WTC11 (cell line): ENCODE measurements around the gene KCNC3. TPM values are rescaled to one million over a fixed set of nuclear protein-coding genes. Genes with fewer than 3 reads are reported as not detected.
A peak's percentile ranks its signal among the peaks of the same experiment; 100 is the strongest.

Experiments
- ATAC-seq: fragments of 200-7000 bp; cut with Tn5 transposase; 2 replicates; pipeline ENCODE4 v1.10.0; 2021; ENCODE audit warnings: mild to moderate bottlenecking, moderate library complexity
- CTCF ChIA-PET: fragments of 300-600 bp; sonication (Branson Sonifier 250); formaldehyde crosslinking; loops from one replicate; lab custom pipeline; 2021; ENCODE audit warnings: antibody characterized with exemption; lab: Charles Lee
- POLR2A ChIA-PET: fragments of 350-600 bp; sonication (Branson Sonifier 250); formaldehyde crosslinking; loops from one replicate; lab custom pipeline; 2021; ENCODE audit warnings: antibody characterized with exemption; lab: Charles Lee
- DNase-seq: peaks from one replicate; pipeline ENCODE4 v3.0.0; 2021; ENCODE audit warnings: low spot score
- H3K27ac Mint-ChIP-seq: 2 replicates; pipeline ENCODE4 v1.8.0; 2021; ENCODE audit warnings: mixed read lengths
- H3K27me3 Mint-ChIP-seq: 2 replicates; pipeline ENCODE4 v1.8.0; 2021; ENCODE audit warnings: low read depth, mild to moderate bottlenecking, moderate library complexity, mixed read lengths
- H3K36me3 Mint-ChIP-seq: 2 replicates; pipeline ENCODE4 v1.8.0; 2021; ENCODE audit warnings: mixed read lengths
- H3K4me1 Mint-ChIP-seq: 2 replicates; pipeline ENCODE4 v1.8.0; 2022; ENCODE audit warnings: mixed read lengths
- H3K4me3 Mint-ChIP-seq: 2 replicates; pipeline ENCODE4 v1.8.0; 2021; ENCODE audit warnings: mild to moderate bottlenecking, moderate library complexity, mixed read lengths
- H3K9me3 Mint-ChIP-seq: 2 replicates; pipeline ENCODE4 v1.8.0; 2021; ENCODE audit warnings: mixed read lengths
- ERG ChIP-seq: fragments of 250-450 bp; sonication (Bioruptor Pico); IDR thresholded peaks from 2 replicates; pipeline ENCODE4 v1.8.0; 2021; ENCODE audit warnings: mild to moderate bottlenecking
- FOXP1 ChIP-seq: sonication (generic); formaldehyde crosslinking; IDR thresholded peaks from 2 replicates; pipeline ENCODE4 v1.8.0; 2022; ENCODE audit warnings: missing genetic modification reagents, mild to moderate bottlenecking, moderate library complexity, borderline replicate concordance
- GABPB1 ChIP-seq: sonication (generic); formaldehyde crosslinking; IDR thresholded peaks from 2 replicates; pipeline ENCODE4 v1.8.1; 2023; ENCODE audit warnings: mild to moderate bottlenecking, missing genetic modification reagents
- GRHL2 ChIP-seq: fragments of 250-450 bp; sonication (Bioruptor Pico); IDR thresholded peaks from 2 replicates; pipeline ENCODE4 v1.8.0; 2022; ENCODE audit warnings: mild to moderate bottlenecking, moderate library complexity; ENCODE audit not compliant: insufficient replicate concordance, severe bottlenecking
- IRF1 ChIP-seq: sonication (generic); formaldehyde crosslinking; IDR thresholded peaks from 2 replicates; pipeline ENCODE4 v1.8.0; 2023; ENCODE audit warnings: missing genetic modification reagents
- IRF2 ChIP-seq: sonication (generic); formaldehyde crosslinking; IDR thresholded peaks from 2 replicates; pipeline ENCODE4 v1.8.0; 2022; ENCODE audit warnings: low read depth, missing genetic modification reagents, borderline replicate concordance
- KAT7 ChIP-seq: sonication (generic); formaldehyde crosslinking; IDR thresholded peaks from 2 replicates; pipeline ENCODE4 v1.8.1; 2023; ENCODE audit warnings: missing genetic modification reagents, mild to moderate bottlenecking, borderline replicate concordance
- MXD4 ChIP-seq: fragments of 250-450 bp; sonication (Bioruptor Pico); IDR thresholded peaks from 2 replicates; pipeline ENCODE4 v1.8.0; 2021; ENCODE audit warnings: mild to moderate bottlenecking, moderate library complexity, borderline replicate concordance
- MYBL2 ChIP-seq: sonication (generic); formaldehyde crosslinking; IDR thresholded peaks from 2 replicates; pipeline ENCODE4 v1.8.1; 2023; ENCODE audit warnings: mild to moderate bottlenecking, moderate library complexity, missing genetic modification reagents
- NFYB ChIP-seq: sonication (generic); formaldehyde crosslinking; conservative IDR thresholded peaks from 2 replicates; pipeline ENCODE4 v1.8.0; 2022; ENCODE audit warnings: low read depth, missing genetic modification reagents
- NR1H2 ChIP-seq: sonication (generic); formaldehyde crosslinking; IDR thresholded peaks from 2 replicates; pipeline ENCODE4 v1.9.0; 2021; ENCODE audit warnings: mild to moderate bottlenecking, moderate library complexity, missing genetic modification reagents
- OVOL2 ChIP-seq: fragments of 250-450 bp; sonication (Bioruptor Pico); IDR thresholded peaks from 2 replicates; pipeline ENCODE4 v1.9.0; 2021; ENCODE audit warnings: mild to moderate bottlenecking, borderline replicate concordance
- PREB ChIP-seq: sonication (generic); formaldehyde crosslinking; IDR thresholded peaks from 2 replicates; pipeline ENCODE4 v1.8.1; 2022; ENCODE audit warnings: mild to moderate bottlenecking, missing genetic modification reagents, moderate library complexity, borderline replicate concordance
- RORB ChIP-seq: fragments of 250-450 bp; sonication (Bioruptor Pico); IDR thresholded peaks from 2 replicates; pipeline ENCODE4 v1.9.0; 2021; ENCODE audit warnings: mild to moderate bottlenecking
- ZNF317 ChIP-seq: sonication (generic); formaldehyde crosslinking; IDR thresholded peaks from 2 replicates; pipeline ENCODE4 v1.8.1; 2023; ENCODE audit warnings: low read depth, mild to moderate bottlenecking, moderate library complexity, missing genetic modification reagents, borderline replicate concordance
- ZNF423 ChIP-seq: fragments of 250-450 bp; sonication (Bioruptor Pico); IDR thresholded peaks from 2 replicates; pipeline ENCODE4 v2.1.2; 2022; ENCODE audit warnings: mild to moderate bottlenecking, moderate library complexity
- ZNF532 ChIP-seq: fragments of 250-450 bp; sonication (Bioruptor Pico); IDR thresholded peaks from 2 replicates; pipeline ENCODE4 v1.9.0; 2021; ENCODE audit warnings: mild to moderate bottlenecking, borderline replicate concordance
- ZSCAN18 ChIP-seq: fragments of 250-450 bp; sonication (Bioruptor Pico); IDR thresholded peaks from 2 replicates; pipeline ENCODE4 v2.1.2; 2022; ENCODE audit warnings: mild to moderate bottlenecking, moderate library complexity
- total RNA-seq: library from RNA; stranded (reverse); gene quantifications from 3 replicates; pipeline ENCODE4 v1.2.3, GENCODE V29; 2021

Gene KCNC3
- total RNA-seq, 1 experiment from 2014 or later: 8.5 TPM

- H3K27me3 Mint-ChIP-seq: no peaks in the 10 kb centered on the region
- no peak overlapping the region for H3K4me3 Mint-ChIP-seq
- H3K9me3 Mint-ChIP-seq: no peaks in the 10 kb centered on the region
- ATAC-seq (no peak), DNase-seq (no peak)
- peaks cover 13% of the 10 kb centered on the region for H3K36me3 Mint-ChIP-seq
- ChIA-PET POLR2A (no interaction called here), CTCF (interaction anchor here (0.6 to 1.9 kb wide), 6 partner anchors 10 to 682 kb away, joined by 3 to 28 read pairs (median 4); no protein-coding TSS in a partner anchor)
- H3K27ac Mint-ChIP-seq: no peak overlapping the region
- peaks cover 8% of the 10 kb centered on the region for H3K4me1 Mint-ChIP-seq
- TF ChIP-seq ERG (CRISPR knock-in tag) (no peak), KAT7 (CRISPR knock-in tag) (no peak), RORB (no peak), IRF2 (CRISPR knock-in tag) (no peak), PREB (no peak), GABPB1 (CRISPR knock-in tag) (no peak), IRF1 (CRISPR knock-in tag) (no peak), GRHL2 (CRISPR knock-in tag) (no peak), FOXP1 (CRISPR knock-in tag) (no peak), ZNF532 (CRISPR knock-in tag) (no peak), OVOL2 (CRISPR knock-in tag) (no peak), ZNF317 (no peak), ZSCAN18 (CRISPR knock-in tag) (no peak), NR1H2 (CRISPR knock-in tag) (no peak), MYBL2 (no peak), MXD4 (no peak)
- TF ChIP-seq, all 79 proteins: peak for 0
Measured at GRCh38 chr19:50268041-50268440, 61.1 kb downstream of the KCNC3 start.

- DNase-seq: peak; percentile 96
- CTCF ChIA-PET: interaction anchor here (0.6 to 3.4 kb wide), 26 partner anchors 9 to 173 kb away, joined by 3 to 34 read pairs (median 4); partner anchors contain the start of gene KCNC3
- Mint-ChIP-seq H3K4me1 (peaks cover 8% of the 10 kb centered on the region), H3K4me3 (peak overlapping the region; percentile 32), H3K36me3 (peaks cover 8% of the 10 kb centered on the region)
- peak; percentile 99 for ATAC-seq
- no peak for TF ChIP-seq ZNF423 (CRISPR knock-in tag)
- peak; percentile 50 for TF ChIP-seq NFYB (CRISPR knock-in tag)
- TF ChIP-seq, all 79 proteins: peak for 1
- H3K27me3 Mint-ChIP-seq: no peaks in the 10 kb centered on the region
- no peaks in the 10 kb centered on the region for H3K9me3 Mint-ChIP-seq
- no peak overlapping the region for H3K27ac Mint-ChIP-seq
- POLR2A ChIA-PET: interaction anchor here (0.5 to 1.5 kb wide), 5 partner anchors 45 to 339 kb away, joined by 5 to 8 read pairs (median 5); partner anchors contain the start of gene KCNC3
Measured at GRCh38 chr19:50266896-50267295, 62.3 kb downstream of the KCNC3 start.
